ENCODE results near the gene PICALM.

DNA sequence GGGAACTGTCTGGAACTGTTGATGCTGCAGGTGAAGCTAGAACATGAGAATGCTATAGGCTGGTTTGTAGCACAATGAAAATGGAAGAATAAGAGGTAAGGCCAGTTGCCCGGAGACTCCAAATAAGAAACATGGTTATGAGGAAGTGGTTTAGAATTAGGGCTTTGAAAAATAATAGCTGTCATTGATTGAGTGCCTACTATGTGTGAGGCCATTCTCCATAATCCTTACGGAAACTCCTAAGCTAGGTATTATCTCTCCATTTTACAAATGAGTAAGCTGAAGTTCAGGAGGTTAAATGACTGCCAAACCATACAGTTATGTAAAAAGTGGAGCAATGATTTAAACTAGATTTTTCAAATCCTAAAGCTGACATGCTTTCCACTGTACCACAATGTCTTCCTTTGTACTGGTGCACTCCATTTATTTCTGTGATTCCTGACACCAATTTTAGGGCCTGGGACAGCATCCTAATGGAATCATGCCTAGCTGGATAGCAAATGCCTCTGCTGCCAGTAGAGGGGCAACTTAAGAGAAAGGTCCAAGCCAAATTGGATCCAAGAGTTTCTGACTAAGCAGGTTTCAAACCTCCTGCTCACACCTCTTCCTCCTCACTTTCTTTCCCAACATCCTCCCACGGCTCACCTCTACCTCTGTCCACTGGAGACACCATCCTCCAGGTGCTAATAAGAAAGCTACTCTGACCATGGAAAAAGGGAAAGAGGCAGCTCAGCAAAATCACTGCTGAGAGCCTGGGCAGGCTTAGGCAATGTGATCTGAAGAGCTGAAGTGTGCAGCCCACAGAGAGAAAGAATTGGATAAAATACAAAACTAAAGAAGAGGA is 46.9 kb upstream of the PICALM start:
- TF ChIP-seq ZNF274 (IDR thresholded peaks at IDR 0.05; ENCODE audit: borderline replicate concordance, extremely low read depth, low read length): no peak
- TF ChIP-seq SP2 (IDR thresholded peaks at IDR 0.05; ENCODE audit: low read length): no peak
- TF ChIP-seq, protein P1, sequence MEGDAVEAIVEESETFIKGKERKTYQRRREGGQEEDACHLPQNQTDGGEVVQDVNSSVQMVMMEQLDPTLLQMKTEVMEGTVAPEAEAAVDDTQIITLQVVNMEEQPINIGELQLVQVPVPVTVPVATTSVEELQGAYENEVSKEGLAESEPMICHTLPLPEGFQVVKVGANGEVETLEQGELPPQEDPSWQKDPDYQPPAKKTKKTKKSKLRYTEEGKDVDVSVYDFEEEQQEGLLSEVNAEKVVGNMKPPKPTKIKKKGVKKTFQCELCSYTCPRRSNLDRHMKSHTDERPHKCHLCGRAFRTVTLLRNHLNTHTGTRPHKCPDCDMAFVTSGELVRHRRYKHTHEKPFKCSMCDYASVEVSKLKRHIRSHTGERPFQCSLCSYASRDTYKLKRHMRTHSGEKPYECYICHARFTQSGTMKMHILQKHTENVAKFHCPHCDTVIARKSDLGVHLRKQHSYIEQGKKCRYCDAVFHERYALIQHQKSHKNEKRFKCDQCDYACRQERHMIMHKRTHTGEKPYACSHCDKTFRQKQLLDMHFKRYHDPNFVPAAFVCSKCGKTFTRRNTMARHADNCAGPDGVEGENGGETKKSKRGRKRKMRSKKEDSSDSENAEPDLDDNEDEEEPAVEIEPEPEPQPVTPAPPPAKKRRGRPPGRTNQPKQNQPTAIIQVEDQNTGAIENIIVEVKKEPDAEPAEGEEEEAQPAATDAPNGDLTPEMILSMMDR (IDR thresholded peaks at IDR 0.05; ENCODE audit: control extremely low read depth in 1 of 3, insufficient read depth in 1 of 3, low read depth in 1 of 3, low read length in 3 of 3): no peak
- TF ChIP-seq POLR2A (IDR thresholded peaks at IDR 0.05; ENCODE audit: control extremely low read depth in 1 of 2, low read depth in 2 of 2, low read length in 2 of 2): no peak
- TF ChIP-seq POLR2AphosphoS5 (IDR thresholded peaks at IDR 0.05; ENCODE audit: low read depth, low read length): no peak
- TF ChIP-seq, protein P2, sequence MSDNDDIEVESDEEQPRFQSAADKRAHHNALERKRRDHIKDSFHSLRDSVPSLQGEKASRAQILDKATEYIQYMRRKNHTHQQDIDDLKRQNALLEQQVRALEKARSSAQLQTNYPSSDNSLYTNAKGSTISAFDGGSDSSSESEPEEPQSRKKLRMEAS (IDR thresholded peaks at IDR 0.05): no peak

All from H1 (cell line).